Measurements from ENCODE around the gene CLTCL1.

The CLTCL1 gene

DNA sequence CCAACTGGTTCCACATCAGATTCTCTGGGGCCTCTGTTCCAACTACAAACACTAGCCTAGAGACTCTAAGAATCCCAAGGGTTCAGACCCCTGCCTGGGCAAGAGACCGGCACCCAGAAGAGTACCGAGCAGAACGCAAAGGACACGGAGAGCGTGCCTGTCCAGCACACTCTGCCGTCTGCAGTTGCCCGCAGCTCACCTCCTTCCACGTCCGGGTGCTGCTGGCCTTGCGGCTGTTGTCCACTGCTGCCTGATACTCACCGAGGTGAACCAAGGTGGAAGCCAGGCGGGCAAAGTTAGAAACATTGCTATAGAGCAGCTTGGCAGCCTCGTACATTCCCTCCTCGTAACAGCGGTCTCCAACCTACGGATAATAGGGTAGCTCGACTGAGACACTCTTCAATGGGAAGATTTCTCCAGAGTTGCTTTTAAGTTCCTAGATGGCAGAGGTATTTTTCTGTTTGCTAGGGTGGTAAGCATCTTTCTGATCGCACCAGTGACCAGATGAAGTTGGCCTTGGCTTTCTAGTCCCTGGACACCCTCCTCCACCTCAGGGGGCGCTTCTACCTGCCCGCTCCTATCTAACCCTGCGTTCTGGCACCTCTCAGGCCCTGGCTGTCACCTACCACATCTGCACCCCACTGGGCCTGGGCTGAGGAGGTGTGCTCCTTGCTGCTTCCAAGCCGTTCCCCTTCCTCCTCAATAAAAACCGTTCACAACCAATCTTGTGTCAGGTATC, 90.2 kb downstream of the CLTCL1 start:
- POLR2A ChIA-PET: no interaction called here
- CTCF ChIA-PET: interaction anchor here (1.5 to 1.6 kb wide), 2 partner anchors 7 to 73 kb away, joined by 3 read pairs; no protein-coding TSS in a partner anchor
- TF ChIP-seq, protein P1, sequence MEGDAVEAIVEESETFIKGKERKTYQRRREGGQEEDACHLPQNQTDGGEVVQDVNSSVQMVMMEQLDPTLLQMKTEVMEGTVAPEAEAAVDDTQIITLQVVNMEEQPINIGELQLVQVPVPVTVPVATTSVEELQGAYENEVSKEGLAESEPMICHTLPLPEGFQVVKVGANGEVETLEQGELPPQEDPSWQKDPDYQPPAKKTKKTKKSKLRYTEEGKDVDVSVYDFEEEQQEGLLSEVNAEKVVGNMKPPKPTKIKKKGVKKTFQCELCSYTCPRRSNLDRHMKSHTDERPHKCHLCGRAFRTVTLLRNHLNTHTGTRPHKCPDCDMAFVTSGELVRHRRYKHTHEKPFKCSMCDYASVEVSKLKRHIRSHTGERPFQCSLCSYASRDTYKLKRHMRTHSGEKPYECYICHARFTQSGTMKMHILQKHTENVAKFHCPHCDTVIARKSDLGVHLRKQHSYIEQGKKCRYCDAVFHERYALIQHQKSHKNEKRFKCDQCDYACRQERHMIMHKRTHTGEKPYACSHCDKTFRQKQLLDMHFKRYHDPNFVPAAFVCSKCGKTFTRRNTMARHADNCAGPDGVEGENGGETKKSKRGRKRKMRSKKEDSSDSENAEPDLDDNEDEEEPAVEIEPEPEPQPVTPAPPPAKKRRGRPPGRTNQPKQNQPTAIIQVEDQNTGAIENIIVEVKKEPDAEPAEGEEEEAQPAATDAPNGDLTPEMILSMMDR (IDR thresholded peaks at IDR 0.05; ENCODE audit: control extremely low read depth, extremely low read depth, low read depth, missing control alignments): no peak
- DNase-seq (ENCODE audit: extremely low spot score): no peak

DNA sequence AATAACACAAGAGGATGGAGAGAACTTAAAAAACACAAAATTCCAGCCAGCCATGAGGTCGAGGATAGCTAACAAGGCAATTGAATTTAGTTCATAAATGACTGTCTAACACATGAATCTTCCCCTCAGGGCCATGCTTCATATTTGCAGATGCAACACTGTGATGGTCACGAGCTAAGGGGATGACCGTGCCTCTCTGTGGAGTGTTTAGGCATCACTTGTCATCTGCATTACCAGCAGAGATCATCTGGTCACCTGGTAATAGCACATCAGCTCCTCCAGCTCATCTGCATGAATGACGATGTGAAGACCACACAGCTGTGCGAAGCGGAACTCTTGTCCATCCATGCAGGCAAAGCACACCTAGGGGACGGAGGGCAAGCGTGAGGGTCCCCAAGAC, 92.0 kb downstream of the CLTCL1 start:
- TF ChIP-seq, protein P1 (IDR thresholded peaks at IDR 0.05; ENCODE audit: control extremely low read depth, extremely low read depth, low read depth, missing control alignments): no peak
- ChIA-PET POLR2A (no interaction called here), CTCF (interaction anchor here (1.0 to 1.1 kb wide), 2 partner anchors 20 to 431 kb away, joined by 3 to 6 read pairs; partner anchors contain the start of gene SLC25A1)
- no peak for DNase-seq (ENCODE audit: extremely low spot score)

DNA sequence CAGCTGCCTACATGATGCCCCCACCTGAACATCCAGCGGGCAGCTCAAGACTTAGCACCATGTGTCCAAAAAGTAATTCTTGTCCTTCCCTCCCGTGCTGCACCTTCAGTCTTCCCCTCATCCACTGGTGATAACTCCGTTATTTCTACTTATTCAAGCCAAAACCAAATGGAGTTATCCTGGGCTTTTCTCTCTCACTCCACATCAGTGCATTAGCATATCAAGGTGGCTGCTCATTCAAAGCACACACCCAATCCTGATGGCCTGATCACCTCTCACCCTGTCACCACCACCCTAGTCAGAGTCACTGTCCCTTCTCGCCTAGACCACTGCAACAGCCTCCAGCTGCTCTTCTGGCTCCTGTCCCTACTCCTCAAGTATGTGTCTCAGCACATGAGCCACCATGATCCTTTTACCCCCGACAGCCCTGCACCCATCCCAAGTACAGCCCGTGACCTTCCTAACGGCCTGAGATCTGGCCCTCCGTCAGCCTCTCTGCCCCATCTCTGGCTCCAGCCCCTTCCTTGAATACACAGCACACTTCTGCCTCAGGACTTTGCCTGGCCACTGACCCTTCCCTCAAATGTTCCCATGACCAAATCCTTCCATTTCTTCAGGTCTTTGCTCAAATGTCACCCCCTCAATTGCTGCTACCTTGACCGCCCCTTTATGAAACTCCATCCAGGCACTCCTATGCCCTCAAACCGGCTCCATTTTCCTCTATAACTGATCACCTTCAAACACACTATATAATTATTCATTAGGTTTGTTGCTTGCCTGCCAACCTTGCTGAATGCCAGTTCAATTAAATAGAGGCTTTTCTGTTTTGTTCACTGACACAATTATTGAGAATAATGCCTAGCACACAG, 93.3 kb downstream of the CLTCL1 start:
- POLR2A ChIA-PET: no interaction called here
- no peak for DNase-seq (ENCODE audit: extremely low spot score)
- TF ChIP-seq, protein P1 (IDR thresholded peaks at IDR 0.05; ENCODE audit: control extremely low read depth, extremely low read depth, low read depth, missing control alignments): no peak
- CTCF ChIA-PET: interaction anchor here (1.0 kb wide), 1 partner anchor 18 kb away, joined by 4 read pairs; no protein-coding TSS in a partner anchor

DNA sequence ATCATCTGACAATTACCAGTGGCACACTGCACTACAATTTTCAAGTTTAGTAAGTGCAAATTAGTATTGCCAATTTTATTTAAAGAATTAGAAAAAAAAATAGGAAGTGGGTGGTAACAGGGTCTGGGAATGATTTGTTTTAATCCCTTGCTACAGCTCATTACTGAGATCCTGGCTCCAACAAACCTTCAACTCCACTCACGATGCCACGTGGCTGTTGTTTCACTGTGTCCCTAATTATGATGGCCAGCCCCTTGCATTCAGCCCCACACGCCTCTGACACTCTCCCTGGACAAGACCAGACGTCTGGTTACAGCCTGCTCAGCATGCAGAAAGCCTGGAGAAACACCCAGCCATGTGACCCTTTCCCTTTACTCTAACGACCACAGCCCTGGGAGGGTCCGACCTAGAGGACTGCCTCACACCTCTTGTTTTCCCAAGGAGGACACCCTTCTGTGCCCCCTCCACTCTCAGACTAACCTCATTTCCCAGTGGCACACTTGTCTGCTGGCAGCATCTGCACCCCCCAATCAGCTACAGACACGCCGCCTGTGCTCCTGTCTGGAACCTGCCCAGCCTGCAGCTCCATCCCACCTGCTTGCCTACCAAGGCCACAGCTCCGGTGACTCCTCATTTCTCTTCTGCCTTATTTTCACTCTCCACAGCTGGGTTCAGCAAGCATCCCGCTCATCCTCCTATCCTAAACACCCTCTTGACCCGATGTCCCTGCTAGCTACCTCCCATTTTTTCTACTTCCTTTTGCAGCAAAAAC, 94.5 kb downstream of the CLTCL1 start:
- TF ChIP-seq, protein P1 (IDR thresholded peaks at IDR 0.05; ENCODE audit: control extremely low read depth, extremely low read depth, low read depth, missing control alignments): no peak
- POLR2A ChIA-PET: no interaction called here
- CTCF ChIA-PET: interaction anchor here (1.0 to 1.4 kb wide), 3 partner anchors 17 to 18 kb away, joined by 3 to 4 read pairs (median 4); partner anchors contain the start of gene SLC25A1
- DNase-seq (ENCODE audit: extremely low spot score): no peak

DNA sequence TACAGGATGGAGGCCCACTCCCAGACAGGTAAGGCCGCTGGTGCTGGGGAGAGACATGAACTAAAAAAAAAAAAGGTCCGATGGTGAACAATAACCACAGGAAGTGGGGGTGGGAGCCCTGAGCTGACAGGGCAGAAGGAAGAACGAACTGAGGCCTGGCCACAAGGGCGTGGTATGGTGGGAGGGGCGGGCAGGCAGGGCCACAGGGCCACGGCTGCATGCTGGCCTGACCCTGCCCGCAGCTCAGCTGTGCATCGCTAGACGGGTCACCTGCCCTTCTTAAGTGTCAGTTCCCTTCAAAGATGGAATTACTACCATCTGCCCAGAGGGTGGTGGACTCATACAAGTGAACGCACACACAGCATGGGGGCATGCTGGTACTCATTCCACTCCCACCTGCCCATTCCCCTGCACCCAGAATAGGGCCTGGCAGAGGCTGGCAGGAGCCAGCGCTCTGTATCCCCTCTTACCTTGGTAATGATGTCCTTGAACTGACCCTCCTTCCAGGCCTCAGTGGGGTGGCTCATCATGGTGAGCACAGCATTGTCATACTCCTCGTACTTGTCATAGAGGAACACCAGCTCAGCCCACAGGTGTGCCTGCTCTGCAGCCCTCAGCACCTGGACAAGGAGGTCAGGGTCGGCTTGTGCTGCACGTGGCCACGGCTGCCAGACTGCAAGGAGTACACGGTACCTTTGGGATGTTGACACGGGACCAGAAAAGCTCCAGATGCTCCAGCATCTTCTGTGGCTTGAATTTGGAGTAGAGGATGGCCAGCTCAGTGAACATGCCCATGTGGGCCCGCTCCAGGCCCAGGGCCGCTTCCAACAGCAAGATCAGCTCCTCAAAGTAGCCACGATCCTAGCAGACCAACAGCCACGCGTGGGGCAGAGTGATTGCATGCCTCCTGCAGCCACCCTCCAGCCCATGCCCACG, 95.5 kb downstream of the CLTCL1 start:
- CTCF ChIA-PET: interaction anchor here (1.1 to 1.4 kb wide), 2 partner anchors 16 to 17 kb away, joined by 3 to 4 read pairs; partner anchors contain the start of gene SLC25A1
- no peak for DNase-seq (ENCODE audit: extremely low spot score)
- POLR2A ChIA-PET: no interaction called here
- TF ChIP-seq, protein P1 (IDR thresholded peaks at IDR 0.05; ENCODE audit: control extremely low read depth, extremely low read depth, low read depth, missing control alignments): no peak
